Immature natural killer cell (primary cell): ENCODE results near the gene CD163L1. TPM values are rescaled to one million over a fixed set of nuclear protein-coding genes. Genes with fewer than 3 reads are reported as not detected.
"Not testable (repeated sequence)": the region's sequence is repeated elsewhere in the genome, so short reads cannot be mapped to it uniquely, and the experiment has no call there.

Experiments
- DNase-seq, 3 donors: peaks; one replicate each; pipeline ENCODE4 v3.0.0; 2022; ENCODE audit warnings: mixed read lengths in 1 of 3
- H3K27ac Mint-ChIP-seq, 6 donors: one replicate each; pipeline ENCODE4 v1.8.0; 2020; ENCODE audit warnings: mixed read lengths in 6 of 6, mild to moderate bottlenecking in 5 of 6, inconsistent platforms in 4 of 6, moderate library complexity in 3 of 6
- H3K27me3 Mint-ChIP-seq, 3 donors: one replicate each; pipeline ENCODE4 v1.8.0; 2020 to 2021; ENCODE audit warnings: low read depth in 3 of 3, mild to moderate bottlenecking in 3 of 3, mixed read lengths in 3 of 3, moderate library complexity in 3 of 3, inconsistent platforms in 1 of 3
- H3K36me3 Mint-ChIP-seq, 3 donors: one replicate each; pipeline ENCODE4 v1.8.0; 2020; ENCODE audit warnings: mixed read lengths in 3 of 3, inconsistent platforms in 2 of 3, mild to moderate bottlenecking in 2 of 3
- H3K4me1 Mint-ChIP-seq, 2 donors: one replicate each; pipeline ENCODE4 v1.8.0; 2020; ENCODE audit warnings: inconsistent platforms in 2 of 2, mild to moderate bottlenecking in 2 of 2, mixed read lengths in 2 of 2, moderate library complexity in 1 of 2
- H3K4me3 Mint-ChIP-seq, 5 donors: one replicate each; pipeline ENCODE4 v1.8.0; 2020; ENCODE audit warnings: mild to moderate bottlenecking in 5 of 5, mixed read lengths in 5 of 5, inconsistent platforms in 3 of 5, moderate library complexity in 3 of 5
- H3K9me3 Mint-ChIP-seq, 6 donors: one replicate each; pipeline ENCODE4 v1.8.0; 2020; ENCODE audit warnings: mild to moderate bottlenecking in 6 of 6, mixed read lengths in 6 of 6, inconsistent platforms in 4 of 6, moderate library complexity in 3 of 6
- polyA plus RNA-seq, 3 donors: library from polyadenylated mRNA; unstranded; fragments of 300-500 nt; fragmentation: Illumina TruSeq; gene quantifications; one replicate each; pipeline ENCODE4 v1.2.3, GENCODE V29; 2021

The CD163L1 gene
- polyA plus RNA-seq, 3 donors from 2014 or later, result not detected

DNA sequence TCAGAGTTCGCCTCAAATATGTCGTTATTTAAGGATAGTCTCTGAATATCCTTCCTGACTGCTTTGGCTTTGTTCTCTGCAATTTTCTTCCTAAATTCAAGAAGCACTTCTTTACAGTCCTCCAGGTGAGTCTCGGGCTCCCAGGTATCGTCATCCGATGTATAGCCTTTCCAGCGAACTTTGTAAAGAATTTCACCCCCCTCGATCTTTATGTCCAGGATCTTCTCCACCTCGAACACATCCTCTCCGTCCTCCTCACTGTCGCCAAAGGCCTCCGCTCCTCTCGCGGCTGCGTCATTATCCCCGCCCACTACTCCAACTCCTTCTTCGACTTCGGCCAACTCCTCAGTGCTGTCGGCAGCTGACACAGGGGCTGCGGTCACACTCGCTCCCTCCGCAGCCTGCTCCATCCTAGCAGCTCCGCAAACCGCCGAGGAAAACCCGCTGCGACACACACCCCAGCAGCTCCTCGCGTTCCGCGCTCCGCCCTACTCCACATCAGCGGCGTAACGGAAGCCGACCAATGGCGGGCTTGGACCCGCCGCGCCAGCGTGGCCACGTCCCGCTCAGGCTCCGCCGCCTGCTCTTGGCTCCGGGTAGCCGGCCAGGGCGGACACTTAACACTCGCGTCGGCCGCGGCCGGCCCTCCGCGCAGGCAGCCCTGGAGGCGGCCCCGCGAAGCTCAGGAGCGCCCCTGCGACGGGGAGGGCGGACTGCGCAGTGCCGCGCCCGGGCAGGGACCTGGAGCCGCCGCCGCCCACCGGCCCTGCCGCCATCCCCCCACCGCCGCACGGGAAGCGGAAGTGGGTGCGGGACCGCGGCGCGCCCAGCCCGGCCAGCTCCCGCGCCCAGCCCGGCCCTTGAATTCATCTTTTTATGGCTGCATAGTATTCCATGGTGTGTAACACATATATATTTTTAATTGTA lies 4.1 kb downstream of the CD163L1 start:
- peak overlapping the region in 4 of 6 donors; percentile 47 to 78 (median 66) for H3K27ac Mint-ChIP-seq
- peaks cover 7 to 18% of the 10 kb centered on the region in 2 donors for H3K4me1 Mint-ChIP-seq
- DNase-seq, result peak; percentile 33 to 47 (median 35)
- H3K36me3 Mint-ChIP-seq, result peaks cover 0 to 4% (median 0%) of the 10 kb centered on the region in 3 donors
- peak overlapping the region; percentile 38 to 84 (median 70) for H3K4me3 Mint-ChIP-seq
- H3K27me3 Mint-ChIP-seq, result peaks cover 3 to 16% (median 7%) of the 10 kb centered on the region in 3 donors
- H3K9me3 Mint-ChIP-seq, result peaks cover 0 to 2% (median 0%) of the 10 kb centered on the region in 6 donors

DNA sequence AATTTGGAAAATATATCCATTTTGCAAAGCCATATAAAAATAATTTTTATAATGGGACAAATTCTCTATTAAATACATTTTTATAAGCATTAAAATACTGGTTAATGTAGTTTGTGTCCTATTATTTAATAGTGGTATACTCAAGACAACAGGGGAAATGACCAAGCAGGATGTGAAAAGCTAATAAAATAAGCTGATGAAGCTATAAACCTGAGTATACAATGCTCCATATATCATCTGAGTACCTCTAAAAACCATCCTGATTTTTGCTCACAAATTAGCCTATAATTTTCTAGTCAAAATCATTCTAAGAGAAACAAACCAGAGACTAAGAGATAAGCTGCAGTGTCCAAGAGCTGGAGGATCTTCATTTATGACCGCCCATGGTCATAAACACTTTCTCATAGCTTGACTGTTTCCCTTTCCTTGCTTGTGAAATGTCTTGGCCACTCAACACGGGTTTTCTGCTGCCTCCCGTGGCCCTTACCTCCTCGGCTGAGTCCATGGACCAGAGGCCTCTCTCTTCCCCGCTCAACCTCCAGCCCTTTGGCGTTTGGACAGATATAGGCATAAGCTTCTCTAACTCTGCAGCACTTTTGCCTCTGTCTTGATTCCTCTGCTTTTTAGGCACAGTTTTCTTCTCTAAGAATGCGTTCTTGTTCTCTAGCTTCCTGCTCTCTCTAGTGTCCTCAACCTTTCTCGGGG lies 5.5 kb downstream of the CD163L1 start:
- not testable (repeated sequence) for H3K36me3 Mint-ChIP-seq, H3K9me3 Mint-ChIP-seq, DNase-seq, H3K27ac Mint-ChIP-seq
- Mint-ChIP-seq H3K27me3 (peaks cover 3 to 16% (median 7%) of the 10 kb centered on the region in 3 donors), H3K4me3 (peak overlapping the region in 2 of 5 donors; percentile 10 to 15), H3K4me1 (peaks cover 7 to 18% of the 10 kb centered on the region in 2 donors)

DNA sequence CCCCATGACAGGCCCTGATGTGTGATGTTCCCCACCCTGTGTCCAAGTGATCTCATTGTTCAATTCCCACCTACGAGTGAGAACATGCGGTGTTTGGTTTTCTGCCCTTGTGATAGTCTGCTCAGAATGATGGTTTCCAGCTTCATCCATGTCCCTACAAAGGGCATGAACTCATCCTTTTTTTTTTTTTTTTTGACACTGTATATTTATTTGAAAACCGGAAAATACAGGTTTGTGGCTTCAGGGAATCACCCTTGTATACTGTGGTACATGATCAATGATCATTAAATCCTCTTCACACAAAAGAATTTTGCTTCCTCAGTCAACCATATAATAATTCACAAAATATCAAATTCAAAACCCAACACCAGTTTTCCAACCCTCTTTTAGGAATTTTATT lies 6.5 kb downstream of the CD163L1 start:
- not testable (repeated sequence) for H3K9me3 Mint-ChIP-seq, H3K27ac Mint-ChIP-seq, H3K36me3 Mint-ChIP-seq, H3K4me3 Mint-ChIP-seq, DNase-seq
- Mint-ChIP-seq H3K4me1 (peaks cover 7 to 18% of the 10 kb centered on the region in 2 donors), H3K27me3 (peaks cover 3 to 16% (median 7%) of the 10 kb centered on the region in 3 donors)

GRCh38 chr12:7434670-7435069 lies 9.3 kb downstream of the CD163L1 start:
- Mint-ChIP-seq H3K9me3 (no peaks in the 10 kb centered on the region), H3K27ac (no peak overlapping the region), H3K4me1 (peaks cover 3 to 4% of the 10 kb centered on the region in 2 donors), H3K27me3 (peaks cover 3 to 8% (median 3%) of the 10 kb centered on the region in 3 donors), H3K4me3 (no peak overlapping the region), H3K36me3 (peaks cover 0 to 2% (median 0%) of the 10 kb centered on the region in 3 donors)
- DNase-seq, result no peak

GRCh38 chr12:7433276-7433822 lies 10.6 kb downstream of the CD163L1 start:
- Mint-ChIP-seq H3K27ac (no peak overlapping the region), H3K9me3 (no peaks in the 10 kb centered on the region), H3K27me3 (no peaks in the 10 kb centered on the region), H3K36me3 (no peaks in the 10 kb centered on the region), H3K4me3 (no peak overlapping the region), H3K4me1 (no peaks in the 10 kb centered on the region)
- no peak for DNase-seq

DNA sequence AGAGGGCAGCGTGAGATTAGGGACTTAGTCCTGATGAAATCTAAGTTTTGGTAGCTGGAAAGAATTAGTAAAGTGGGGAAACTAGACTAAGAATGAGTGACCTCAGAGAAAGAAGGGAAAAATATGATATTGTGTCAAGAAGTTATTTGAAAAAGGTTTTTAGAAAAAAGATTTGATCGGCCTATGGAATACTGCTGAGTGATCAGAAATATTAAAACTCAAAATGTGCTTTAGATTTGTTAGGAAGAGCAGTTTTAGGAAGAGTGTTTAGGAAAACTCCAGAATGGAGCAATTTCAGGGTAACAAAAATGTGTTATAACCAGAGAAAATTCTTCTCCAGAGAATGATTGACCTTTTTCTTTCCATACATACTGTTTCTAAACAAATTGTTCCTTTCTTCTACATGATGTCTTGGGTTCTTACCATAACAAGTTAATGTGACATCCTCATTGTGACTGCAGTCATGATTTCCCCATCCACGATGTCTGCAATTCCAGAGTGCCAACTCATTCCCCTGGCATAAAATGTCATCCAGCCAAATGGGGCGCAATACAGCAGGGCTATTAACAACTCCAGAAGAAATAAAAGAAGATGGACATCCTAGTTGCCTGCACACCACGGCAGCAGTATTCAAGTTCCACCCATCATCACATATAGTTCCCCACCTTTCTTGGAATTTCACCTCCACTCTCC lies 11.8 kb downstream of the CD163L1 start:
- no peak overlapping the region for H3K4me3 Mint-ChIP-seq
- no peaks in the 10 kb centered on the region for H3K4me1 Mint-ChIP-seq
- no peaks in the 10 kb centered on the region for H3K9me3 Mint-ChIP-seq
- H3K27ac Mint-ChIP-seq, result no peak overlapping the region
- H3K27me3 Mint-ChIP-seq, result no peaks in the 10 kb centered on the region
- no peak for DNase-seq
- H3K36me3 Mint-ChIP-seq, result no peaks in the 10 kb centered on the region

DNA sequence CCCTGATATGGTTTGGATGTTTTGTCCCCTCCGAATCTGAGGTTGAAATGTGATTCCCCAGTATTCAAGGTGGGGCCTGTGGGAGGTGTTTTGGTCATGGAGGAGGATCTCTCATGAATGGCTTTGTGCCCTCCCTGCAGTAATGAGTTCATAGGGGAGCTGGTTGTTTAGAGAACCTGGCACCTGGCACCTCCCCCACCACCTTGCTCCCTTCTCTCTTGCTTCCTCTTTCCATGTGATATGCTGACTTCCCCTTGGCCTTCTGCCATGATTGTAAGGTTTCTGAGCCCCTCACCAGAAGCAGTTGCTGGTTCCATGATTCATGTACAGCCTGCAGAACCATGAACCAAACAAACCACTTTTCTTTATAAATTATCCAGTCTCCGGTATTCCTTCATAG lies 32.6 kb downstream of the CD163L1 start:
- no peaks in the 10 kb centered on the region for H3K36me3 Mint-ChIP-seq
- no peak overlapping the region for H3K4me3 Mint-ChIP-seq
- no peaks in the 10 kb centered on the region for H3K9me3 Mint-ChIP-seq
- DNase-seq, result no peak
- H3K27me3 Mint-ChIP-seq, result peaks cover 1 to 9% (median 5%) of the 10 kb centered on the region in 3 donors
- no peaks in the 10 kb centered on the region for H3K4me1 Mint-ChIP-seq
- no peak overlapping the region for H3K27ac Mint-ChIP-seq

GRCh38 chr12:7404275-7404674 lies 39.7 kb downstream of the CD163L1 start:
- Mint-ChIP-seq H3K9me3 (no peaks in the 10 kb centered on the region), H3K36me3 (no peaks in the 10 kb centered on the region), H3K4me3 (no peak overlapping the region), H3K4me1 (no peaks in the 10 kb centered on the region), H3K27me3 (peaks cover 0 to 3% (median 0%) of the 10 kb centered on the region in 3 donors), H3K27ac (no peak overlapping the region)
- DNase-seq, result no peak

DNA sequence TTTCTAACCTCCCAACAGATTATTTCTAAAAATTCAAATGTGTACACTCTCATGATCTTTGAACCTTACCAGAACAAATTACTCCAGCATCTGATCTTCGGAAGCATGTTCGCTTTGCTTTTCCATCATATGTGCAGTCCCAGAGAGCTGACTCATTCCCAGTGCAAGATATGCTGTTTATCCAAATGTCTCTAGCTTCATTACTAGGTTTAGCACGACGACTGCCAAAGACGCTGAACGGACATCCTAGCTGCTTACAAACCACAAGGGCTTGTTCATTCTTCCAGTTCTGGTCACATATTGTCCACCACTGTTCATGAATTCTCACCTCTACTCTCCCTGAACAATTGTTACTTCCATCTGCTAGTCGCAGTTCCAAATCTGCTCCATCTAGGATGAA lies 40.5 kb downstream of the CD163L1 start:
- peaks cover 0 to 3% (median 0%) of the 10 kb centered on the region in 3 donors for H3K27me3 Mint-ChIP-seq
- no peak overlapping the region for H3K27ac Mint-ChIP-seq
- no peak for DNase-seq
- no peaks in the 10 kb centered on the region for H3K36me3 Mint-ChIP-seq
- no peaks in the 10 kb centered on the region for H3K4me1 Mint-ChIP-seq
- H3K9me3 Mint-ChIP-seq, result no peaks in the 10 kb centered on the region
- no peak overlapping the region for H3K4me3 Mint-ChIP-seq

DNA sequence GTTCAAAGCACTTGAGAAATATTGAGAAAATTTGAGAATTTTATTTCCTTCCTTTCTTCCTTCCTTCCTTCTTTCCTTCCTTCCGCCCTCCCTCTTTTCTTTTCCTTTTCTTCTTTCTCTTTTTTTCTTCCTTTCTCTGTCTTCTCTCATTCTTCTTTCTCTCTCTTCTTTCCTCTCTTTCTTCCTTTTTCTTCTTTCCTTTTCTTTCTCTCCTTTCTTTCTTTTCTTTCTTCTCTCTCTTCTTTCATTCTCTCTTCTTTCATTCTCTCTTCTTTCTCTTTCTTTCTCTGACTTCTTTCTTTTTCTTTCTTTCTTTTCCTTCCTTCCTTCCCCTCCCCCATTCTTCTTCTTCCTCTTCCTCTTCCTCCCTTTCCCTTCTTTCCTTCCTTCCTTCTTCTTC lies 44.9 kb downstream of the CD163L1 start:
- Mint-ChIP-seq H3K27me3 (no peaks in the 10 kb centered on the region), H3K4me1 (no peaks in the 10 kb centered on the region), H3K9me3 (peaks cover 0 to 1% (median 0%) of the 10 kb centered on the region in 6 donors), H3K36me3 (no peaks in the 10 kb centered on the region), H3K27ac (no peak overlapping the region), H3K4me3 (no peak overlapping the region)
- DNase-seq, result no peak

- no peaks in the 10 kb centered on the region for H3K4me1 Mint-ChIP-seq
- H3K27ac Mint-ChIP-seq, result no peak overlapping the region
- H3K4me3 Mint-ChIP-seq, result no peak overlapping the region
- DNase-seq, result no peak
- H3K36me3 Mint-ChIP-seq, result no peaks in the 10 kb centered on the region
- H3K9me3 Mint-ChIP-seq, result peaks cover 0 to 4% (median 0%) of the 10 kb centered on the region in 6 donors
- H3K27me3 Mint-ChIP-seq, result peaks cover 2 to 3% (median 2%) of the 10 kb centered on the region in 3 donors
These were observed 47.5 kb downstream of the CD163L1 start for GRCh38 chr12:7396418-7396817.

DNA sequence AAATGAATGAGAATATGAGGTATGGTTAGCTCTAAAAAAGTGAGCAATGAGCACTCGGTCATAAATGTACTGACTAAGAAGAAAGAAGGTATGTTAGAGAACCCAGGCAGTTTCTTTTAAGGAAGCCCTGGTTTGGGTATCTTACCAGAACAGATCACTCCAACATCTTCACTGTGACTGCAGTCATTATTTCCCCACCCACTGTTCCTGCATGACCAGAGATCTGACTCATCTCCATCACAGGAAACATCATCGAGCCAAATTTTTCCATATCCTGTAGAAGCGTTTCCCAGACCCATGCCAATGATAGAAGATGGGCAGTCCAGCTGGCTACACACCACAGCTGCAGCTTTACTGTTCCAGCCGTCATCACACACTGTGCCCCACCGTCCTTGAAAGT lies 48.0 kb downstream of the CD163L1 start:
- H3K36me3 Mint-ChIP-seq, result no peaks in the 10 kb centered on the region
- no peak for DNase-seq
- no peaks in the 10 kb centered on the region for H3K4me1 Mint-ChIP-seq
- H3K27me3 Mint-ChIP-seq, result peaks cover 2 to 3% (median 2%) of the 10 kb centered on the region in 3 donors
- H3K4me3 Mint-ChIP-seq, result no peak overlapping the region
- H3K27ac Mint-ChIP-seq, result no peak overlapping the region
- peaks cover 0 to 4% (median 0%) of the 10 kb centered on the region in 6 donors for H3K9me3 Mint-ChIP-seq

DNA sequence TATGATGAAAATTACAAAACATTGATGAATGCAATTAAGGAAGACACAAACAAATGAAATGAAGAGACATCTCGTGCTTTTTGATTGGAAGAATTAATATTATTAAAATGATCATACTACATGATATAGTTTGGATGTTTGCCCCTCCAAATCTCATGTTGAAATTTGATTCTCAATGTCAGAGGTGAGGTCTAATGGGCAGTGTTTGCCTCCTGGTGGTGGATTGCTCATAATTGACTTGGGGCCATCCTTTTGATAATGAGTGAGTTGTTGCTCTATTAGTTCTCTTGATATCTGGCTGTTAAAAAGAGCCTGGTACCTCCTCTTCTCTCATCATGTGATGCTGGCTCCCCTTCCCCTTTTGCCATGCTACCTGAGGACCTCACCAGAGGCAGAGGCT lies 56.7 kb downstream of the CD163L1 start:
- Mint-ChIP-seq H3K4me1 (no peaks in the 10 kb centered on the region), H3K27me3 (peaks cover 3 to 17% (median 5%) of the 10 kb centered on the region in 3 donors)
- no peak for DNase-seq

More for the DNA sequence above, 56.7 kb downstream of the CD163L1 start:
- Mint-ChIP-seq H3K27ac (no peak overlapping the region), H3K4me3 (no peak overlapping the region), H3K36me3 (peaks cover 0 to 3% (median 0%) of the 10 kb centered on the region in 3 donors), H3K9me3 (peaks cover 0 to 7% (median 6%) of the 10 kb centered on the region in 6 donors)
